CD14-positive monocyte (primary cell): Measurements from ENCODE around the gene PPFIBP2. TPM values are rescaled to one million over a fixed set of nuclear protein-coding genes. Genes with fewer than 3 reads are reported as not detected.

Experiments used
- DNase-seq, 3 donors: peaks; one replicate each; pipeline ENCODE4 v3.0.0-alpha.2; 2011 to 2022
- H2AFZ ChIP-seq: 2 replicates; pipeline ENCODE4 v1.6.0; 2012; ENCODE audit warnings: mild to moderate bottlenecking, low read depth, low read length, inconsistent platforms; ENCODE audit not compliant: insufficient read depth, poor library complexity, severe bottlenecking
- H3K27ac ChIP-seq, 2 donors: 1 replicate in 1 of 2; 2 replicates in 1 of 2; pipeline ENCODE4 v1.5.1; 2012 to 2013; ENCODE audit warnings: low read length in 2 of 2, control low read depth in 1 of 2, inconsistent platforms in 1 of 2, low read depth in 1 of 2, mild to moderate bottlenecking in 1 of 2
- H3K27me3 ChIP-seq, 2 donors: one replicate each; pipeline versions ENCODE4 v1.6.0 to v1.6.1; 2011 to 2013; ENCODE audit warnings: low read length in 2 of 2; ENCODE audit not compliant: control insufficient read depth in 2 of 2, insufficient read depth in 2 of 2
- H3K36me3 ChIP-seq, 2 donors: replicated peaks in 1 of 2; 1 replicate in 1 of 2; 2 replicates in 1 of 2; pipeline versions ENCODE4 v1.5.1 to v1.6.1; 2012 to 2013; ENCODE audit warnings: low read length in 2 of 2, control low read depth in 1 of 2, inconsistent platforms in 1 of 2, mild to moderate bottlenecking in 1 of 2; ENCODE audit not compliant: insufficient read depth in 2 of 2, control insufficient read depth in 1 of 2
- H3K4me1 ChIP-seq, 2 donors: 1 replicate in 1 of 2; 2 replicates in 1 of 2; pipeline versions ENCODE4 v1.5.1 to v1.6.1; 2012 to 2013; ENCODE audit warnings: low read length in 2 of 2, control low read depth in 1 of 2, inconsistent platforms in 1 of 2, mild to moderate bottlenecking in 1 of 2, moderate library complexity in 1 of 2; ENCODE audit not compliant: insufficient read depth in 2 of 2, control insufficient read depth in 1 of 2
- H3K4me2 ChIP-seq: replicated peaks from 2 replicates; pipeline ENCODE3; 2012; ENCODE audit warnings: low read length, moderate library complexity, mild to moderate bottlenecking; ENCODE audit not compliant: poor library complexity, severe bottlenecking; ENCODE audit errors: extremely low read depth
- H3K4me3 ChIP-seq, 3 experiments: fragments of 200-600 bp in 1 of 3; sonication (generic) in 1 of 3; replicated peaks in 1 of 3; 1 replicate in 2 of 3; 2 replicates in 1 of 3; pipeline ENCODE4 v1.5.1; 2011 to 2013; ENCODE audit warnings: low read length in 3 of 3, mild to moderate bottlenecking in 3 of 3, control low read depth in 2 of 3, low read depth in 2 of 3, inconsistent platforms in 1 of 3, moderate library complexity in 1 of 3
- H3K79me2 ChIP-seq: 2 replicates; pipeline ENCODE4 v1.6.0; 2012; ENCODE audit warnings: mild to moderate bottlenecking, control low read depth, inconsistent platforms, low read length, moderate library complexity; ENCODE audit not compliant: insufficient read depth
- H3K9ac ChIP-seq: 2 replicates; pipeline ENCODE4 v1.6.0; 2017; ENCODE audit warnings: low read length, mild to moderate bottlenecking; ENCODE audit not compliant: insufficient read depth, poor library complexity, severe bottlenecking
- H3K9me3 ChIP-seq, 2 donors: replicated peaks in 1 of 2; 1 replicate in 1 of 2; 2 replicates in 1 of 2; pipeline versions ENCODE4 v1.5.1 to v1.6.1; 2012 to 2013; ENCODE audit warnings: low read length in 2 of 2, control low read depth in 1 of 2; ENCODE audit not compliant: control insufficient read depth in 1 of 2, insufficient read depth in 1 of 2
- H4K20me1 ChIP-seq: 2 replicates; pipeline ENCODE4 v1.6.0; 2012; ENCODE audit warnings: mild to moderate bottlenecking, low read length, control low read depth, moderate library complexity; ENCODE audit not compliant: insufficient read depth
- H3K27ac Mint-ChIP-seq, 7 donors: one replicate each; pipeline ENCODE4 v1.8.0; 2020; ENCODE audit warnings: mild to moderate bottlenecking in 7 of 7, mixed read lengths in 7 of 7, moderate library complexity in 6 of 7, inconsistent platforms in 2 of 7
- H3K27me3 Mint-ChIP-seq, 3 donors: one replicate each; pipeline ENCODE4 v1.8.0; 2021 to 2022; ENCODE audit warnings: low read depth in 3 of 3, mild to moderate bottlenecking in 3 of 3, mixed read lengths in 3 of 3, moderate library complexity in 3 of 3, inconsistent platforms in 1 of 3
- H3K36me3 Mint-ChIP-seq, 2 donors: one replicate each; pipeline ENCODE4 v1.8.0; 2020; ENCODE audit warnings: mixed read lengths in 2 of 2, inconsistent platforms in 1 of 2, mild to moderate bottlenecking in 1 of 2
- H3K4me1 Mint-ChIP-seq: one replicate; pipeline ENCODE4 v1.8.0; 2020; ENCODE audit warnings: mild to moderate bottlenecking, mixed read lengths
- H3K4me3 Mint-ChIP-seq, 2 donors: one replicate each; pipeline ENCODE4 v1.8.0; 2020; ENCODE audit warnings: mild to moderate bottlenecking in 2 of 2, mixed read lengths in 2 of 2, moderate library complexity in 1 of 2
- H3K9me3 Mint-ChIP-seq, 7 donors: one replicate each; pipeline ENCODE4 v1.8.0; 2020 to 2022; ENCODE audit warnings: mixed read lengths in 7 of 7, mild to moderate bottlenecking in 6 of 7, moderate library complexity in 6 of 7, inconsistent platforms in 2 of 7
- WGBS: methylation state at CpG from one replicate; pipeline ENCODE4 v1.1.5; 2013; ENCODE audit warnings: missing lambda C conversion rate; ENCODE audit not compliant: insufficient coverage; 5-methylcytosine and 5-hydroxymethylcytosine counted together
- intact Hi-C, 2 donors: fragments of 100-400 bp; cut with micrococcal nuclease; formaldehyde crosslinking; loops; one replicate each; pipeline versions ENCODE4 v1.15.0 to v1.15.1; 2023
- polyA plus RNA-seq, 3 donors: library from polyadenylated mRNA; depleted of rRNA in 1 of 3; unstranded in 2 of 3; stranded (reverse) in 1 of 3; fragments of 300-500 nt in 2 of 3; fragments of >200 nt in 1 of 3; fragmentation: Illumina TruSeq in 2 of 3; gene quantifications; 1 replicate in 2 of 3; 2 replicates in 1 of 3; pipeline ENCODE4 v1.2.3, GENCODE V29; 2012 to 2021
- TF ChIP-seq, protein P1 (sequence below): fragments of 200-600 bp; IDR thresholded peaks from one replicate; pipeline ENCODE4 v1.8.0; 2022; ENCODE audit warnings: antibody characterized with exemption, mild to moderate bottlenecking

PPFIBP2 gene
- polyA plus RNA-seq, 3 donors, result 5.9 to 41.6 (median 8.6) TPM

DNA sequence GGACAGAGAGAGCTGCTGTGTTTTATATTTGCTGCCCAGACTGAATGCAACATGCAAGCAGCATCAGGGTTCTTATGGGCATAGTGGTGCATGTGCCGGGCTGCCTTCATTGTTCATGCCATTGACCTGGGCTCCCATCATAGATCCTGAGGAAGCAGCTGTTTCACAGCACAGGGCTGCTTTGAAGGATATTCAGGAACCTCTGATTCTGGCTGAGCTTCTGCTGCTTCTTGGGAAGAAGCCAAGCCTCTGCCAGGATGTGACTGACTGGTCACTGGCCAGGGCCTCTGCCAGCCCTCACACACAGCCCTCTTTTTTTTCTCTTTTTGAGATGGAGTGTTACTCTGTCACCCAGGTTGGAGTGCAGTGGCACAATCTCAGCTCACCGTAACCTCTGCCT is 116.2 kb downstream of the PPFIBP2 start:
- WGBS, result 80% methylated on average over 1 of the region's 2 CpGs
- peaks cover 76 to 100% of the 10 kb centered on the region in 2 donors for H3K36me3 ChIP-seq
- H3K79me2 ChIP-seq, result no peaks in the 10 kb centered on the region
- H3K4me3 ChIP-seq, result no peak overlapping the region
- H3K27me3 ChIP-seq, result no peaks in the 10 kb centered on the region
- intact Hi-C loops, result no loop called here
- H3K27me3 Mint-ChIP-seq, result peaks cover 0 to 1% (median 0%) of the 10 kb centered on the region in 3 donors
- no peak overlapping the region for H3K27ac ChIP-seq
- TF ChIP-seq, protein P1, sequence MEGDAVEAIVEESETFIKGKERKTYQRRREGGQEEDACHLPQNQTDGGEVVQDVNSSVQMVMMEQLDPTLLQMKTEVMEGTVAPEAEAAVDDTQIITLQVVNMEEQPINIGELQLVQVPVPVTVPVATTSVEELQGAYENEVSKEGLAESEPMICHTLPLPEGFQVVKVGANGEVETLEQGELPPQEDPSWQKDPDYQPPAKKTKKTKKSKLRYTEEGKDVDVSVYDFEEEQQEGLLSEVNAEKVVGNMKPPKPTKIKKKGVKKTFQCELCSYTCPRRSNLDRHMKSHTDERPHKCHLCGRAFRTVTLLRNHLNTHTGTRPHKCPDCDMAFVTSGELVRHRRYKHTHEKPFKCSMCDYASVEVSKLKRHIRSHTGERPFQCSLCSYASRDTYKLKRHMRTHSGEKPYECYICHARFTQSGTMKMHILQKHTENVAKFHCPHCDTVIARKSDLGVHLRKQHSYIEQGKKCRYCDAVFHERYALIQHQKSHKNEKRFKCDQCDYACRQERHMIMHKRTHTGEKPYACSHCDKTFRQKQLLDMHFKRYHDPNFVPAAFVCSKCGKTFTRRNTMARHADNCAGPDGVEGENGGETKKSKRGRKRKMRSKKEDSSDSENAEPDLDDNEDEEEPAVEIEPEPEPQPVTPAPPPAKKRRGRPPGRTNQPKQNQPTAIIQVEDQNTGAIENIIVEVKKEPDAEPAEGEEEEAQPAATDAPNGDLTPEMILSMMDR, result no peak
- H4K20me1 ChIP-seq, result peaks cover 3% of the 10 kb centered on the region
- peaks cover 0 to 2% (median 0%) of the 10 kb centered on the region in 7 donors for H3K9me3 Mint-ChIP-seq
- H3K4me1 ChIP-seq, result no peaks in the 10 kb centered on the region
- H3K9ac ChIP-seq, result no peak overlapping the region
- H3K4me3 Mint-ChIP-seq, result no peak overlapping the region
- H3K9me3 ChIP-seq, result no peaks in the 10 kb centered on the region
- no peak overlapping the region for H3K27ac Mint-ChIP-seq
- peaks cover 97 to 99% of the 10 kb centered on the region in 2 donors for H3K36me3 Mint-ChIP-seq
- peaks cover 2% of the 10 kb centered on the region for H3K4me1 Mint-ChIP-seq
- no peak overlapping the region for H3K4me2 ChIP-seq
- H2AFZ ChIP-seq, result no peak overlapping the region
- DNase-seq, result no peak

DNA sequence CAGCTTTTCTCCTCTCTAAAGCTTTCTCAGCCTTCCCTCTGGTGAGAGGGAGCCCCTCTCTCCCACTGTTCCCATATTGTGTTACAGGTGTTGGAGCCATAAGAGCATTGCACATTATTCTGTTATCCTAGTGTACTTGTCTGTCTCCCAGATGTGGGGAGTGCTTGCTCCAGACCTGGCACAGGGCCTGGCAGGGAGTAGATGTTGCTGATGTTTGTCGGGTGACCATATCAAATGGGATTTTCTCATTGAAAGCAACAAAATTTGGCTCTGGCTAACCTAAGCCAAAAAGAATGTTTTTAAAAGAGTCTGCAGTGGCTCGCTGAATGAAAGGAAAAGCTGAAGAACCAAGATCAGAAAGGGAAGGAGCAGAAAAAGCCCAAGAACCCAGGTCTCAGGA is 118.4 kb downstream of the PPFIBP2 start:
- no peak overlapping the region for H3K27ac Mint-ChIP-seq

More for the DNA sequence above, 118.4 kb downstream of the PPFIBP2 start:
- Mint-ChIP-seq H3K4me3 (no peak overlapping the region), H3K27me3 (peaks cover 0 to 1% (median 0%) of the 10 kb centered on the region in 3 donors), H3K4me1 (peaks cover 2% of the 10 kb centered on the region), H3K9me3 (peaks cover 0 to 2% (median 0%) of the 10 kb centered on the region in 7 donors), H3K36me3 (peaks cover 98 to 100% of the 10 kb centered on the region in 2 donors)
- Histone ChIP-seq H3K79me2 (no peaks in the 10 kb centered on the region), H3K4me1 (no peaks in the 10 kb centered on the region), H3K9me3 (no peaks in the 10 kb centered on the region), H3K4me2 (no peak overlapping the region), H3K9ac (no peak overlapping the region), H3K27me3 (no peaks in the 10 kb centered on the region), H3K36me3 (peaks cover 90 to 100% of the 10 kb centered on the region in 2 donors), H3K4me3 (no peak overlapping the region), H4K20me1 (no peaks in the 10 kb centered on the region), H2AFZ (no peak overlapping the region), H3K27ac (no peak overlapping the region)
- intact Hi-C loops, result no loop called here
- TF ChIP-seq, protein P1, result no peak
- 92% methylated on average over 2 of the region's 2 CpGs for WGBS
- DNase-seq, result no peak
